Heart right ventricle (tissue), 16 donors: ENCODE data around the gene SLC30A7. TPM values are rescaled to one million over a fixed set of nuclear protein-coding genes. Genes with fewer than 3 reads are reported as not detected.

Source experiments
- ATAC-seq, 8 donors: fragments of 200-7000 bp; cut with Tn5 transposase; one replicate each; pipeline ENCODE4 v1.9.1; 2020; ENCODE audit warnings: mild to moderate bottlenecking in 8 of 8, moderate library complexity in 8 of 8, moderate number of reproducible peaks in 1 of 8
- DNase-seq, 2 donors: peaks; one replicate each; pipeline ENCODE4 v3.0.0-alpha.2; 2020
- H3K27ac ChIP-seq, 10 donors: fragments of 200-600 bp; sonication (generic) in 2 of 10; one replicate each; pipeline versions ENCODE4 v1.5.0 to v1.8.0; 2020 to 2022; ENCODE audit warnings: mild to moderate bottlenecking in 3 of 10
- H3K27me3 ChIP-seq, 7 donors: fragments of 200-600 bp; one replicate each; pipeline ENCODE4 v1.8.0; 2021 to 2022; ENCODE audit warnings: mild to moderate bottlenecking in 2 of 7
- H3K36me3 ChIP-seq, 9 donors: fragments of 200-600 bp; sonication (generic) in 1 of 9; one replicate each; pipeline versions ENCODE4 v1.5.0 to v1.8.0; 2020 to 2022; ENCODE audit warnings: mild to moderate bottlenecking in 2 of 9
- H3K4me1 ChIP-seq, 9 donors: fragments of 200-600 bp; sonication (generic) in 1 of 9; one replicate each; pipeline versions ENCODE4 v1.5.0 to v1.8.0; 2020 to 2022; ENCODE audit warnings: mild to moderate bottlenecking in 4 of 9
- H3K4me3 ChIP-seq, 10 donors: fragments of 200-600 bp; sonication (generic) in 2 of 10; one replicate each; pipeline versions ENCODE4 v1.5.0 to v1.8.0; 2020 to 2022; ENCODE audit warnings: mild to moderate bottlenecking in 7 of 10, moderate library complexity in 2 of 10
- H3K9me3 ChIP-seq, 11 donors: fragments of 200-600 bp in 10 of 11; sonication (generic) in 2 of 11; one replicate each; pipeline versions ENCODE4 v1.5.0 to v1.8.0; 2013 to 2022; ENCODE audit warnings: mild to moderate bottlenecking in 2 of 11, control low read depth in 1 of 11, moderate library complexity in 1 of 11
- WGBS, 2 donors: extraction: QIAGEN DNeasy Blood & Tissue Kit; methylation state at CpG; one replicate each; pipeline ENCODE4 v1.1.7; 2013; ENCODE audit warnings: inconsistent platforms in 1 of 2; 5-methylcytosine and 5-hydroxymethylcytosine counted together
- intact Hi-C, 10 donors: fragments of 100-400 bp; cut with DNase I; formaldehyde crosslinking; loops; one replicate each; pipeline versions ENCODE4 v1.11.1 to v1.14.2; 2022
- polyA plus RNA-seq, 2 donors: library from polyadenylated mRNA; stranded (reverse); fragments of 200-250 nt; gene quantifications; one replicate each; pipeline ENCODE4 v1.2.3, GENCODE V29; 2013
- total RNA-seq, 10 donors: library from RNA; stranded (reverse); fragmentation: NEBNext Ultra II Directional in 3 of 10; extraction: Animal tissue kit (Norgen Biotek cat#: 25700) in 3 of 10; gene quantifications; one replicate each; pipeline versions ENCODE4 v1.2.1 to v1.2.4, GENCODE V29; 2021 to 2023
- TF ChIP-seq, protein P1 (sequence below), 9 donors: fragments of 200-600 bp; sonication (generic) in 2 of 9; IDR thresholded peaks; one replicate each; pipeline versions ENCODE4 v1.5.0 to v1.8.0; 2021 to 2022; ENCODE audit warnings: antibody characterized with exemption in 9 of 9, mild to moderate bottlenecking in 5 of 9, moderate library complexity in 1 of 9
- donor health status: Arrhythmogenic right ventricular cardiomyopathy.
- donor health status: ischemic (EF 13 %, LVEDD 7.1; RV severe dilation, severe dysfunction).
- donor health status: healthy with polysubstance abuse.
- donor health status: DM: no; HTN: yes; CAD: no.
- donor health status: DM: no; HTN: no; CAD: no.
- donor health status: ischemic (EF 25% LVEDD 6.9; RV normal size, moderate dysfunction).
- donor health status: ischemic (EF 25% LVEDD 5.7; RV mildly dilated, moderate dysfunction).
- donor health status: healthy.
- donor health status: DM: yes; HTN: yes; CAD: no.
- donor health status: Ischemic cardiomyopathy.
- donor health status: ischemic (EF 35%, LVEDD 5.7; RV mildly dilated, moderate dysfunction).
- donor health status: nonischemic (EF 11% LVEDD 7.7; RV severe dilation, severe dysfunction).
- donor health status: DM: yes; HTN: yes; CAD: no.
- donor health status: PGD.
- donor health status: ischemic (EF 29% LVEDD 5.4; RV normal size, mild dysfunction).
- donor health status: nonischemic (EF 23%, LVEDD 6.1; RV moderate dilation, normal function).

Gene SLC30A7
- total and polyA plus RNA-seq, 12 donors = 1.7 to 16.2 (median 5.7) TPM

DNA sequence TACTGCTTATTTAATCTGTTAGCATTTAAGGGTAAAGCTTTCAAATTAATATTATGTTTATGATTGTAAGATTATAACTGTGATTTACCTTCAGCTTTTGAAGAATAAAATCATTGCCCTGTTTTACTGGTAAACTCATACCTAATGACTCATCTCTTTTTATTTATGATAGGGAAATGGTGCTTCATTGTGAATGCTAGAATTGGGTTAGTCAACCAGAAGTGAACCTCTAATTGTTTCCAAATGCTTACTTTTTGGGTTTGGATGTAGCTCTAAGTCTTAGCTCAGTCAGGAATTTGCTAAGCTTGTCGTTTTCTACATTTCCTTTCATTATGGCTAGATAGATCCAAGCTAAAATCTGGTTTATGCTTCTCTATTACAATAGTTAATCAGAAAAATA lies 59.4 kb downstream of the SLC30A7 start:
- DNase-seq (no peak), ATAC-seq (no peak)
- Histone ChIP-seq H3K9me3 (no peaks in the 10 kb centered on the region), H3K4me3 (no peak overlapping the region), H3K4me1 (peaks cover 0 to 6% (median 0%) of the 10 kb centered on the region in 9 donors), H3K36me3 (peaks cover 0 to 18% (median 0%) of the 10 kb centered on the region in 9 donors), H3K27ac (no peak overlapping the region), H3K27me3 (no peaks in the 10 kb centered on the region)
- intact Hi-C loops = no loop called here
- 51 to 65% methylated on average over 1 of the region's 1 CpG for WGBS, 2 donors
- TF ChIP-seq, protein P1, sequence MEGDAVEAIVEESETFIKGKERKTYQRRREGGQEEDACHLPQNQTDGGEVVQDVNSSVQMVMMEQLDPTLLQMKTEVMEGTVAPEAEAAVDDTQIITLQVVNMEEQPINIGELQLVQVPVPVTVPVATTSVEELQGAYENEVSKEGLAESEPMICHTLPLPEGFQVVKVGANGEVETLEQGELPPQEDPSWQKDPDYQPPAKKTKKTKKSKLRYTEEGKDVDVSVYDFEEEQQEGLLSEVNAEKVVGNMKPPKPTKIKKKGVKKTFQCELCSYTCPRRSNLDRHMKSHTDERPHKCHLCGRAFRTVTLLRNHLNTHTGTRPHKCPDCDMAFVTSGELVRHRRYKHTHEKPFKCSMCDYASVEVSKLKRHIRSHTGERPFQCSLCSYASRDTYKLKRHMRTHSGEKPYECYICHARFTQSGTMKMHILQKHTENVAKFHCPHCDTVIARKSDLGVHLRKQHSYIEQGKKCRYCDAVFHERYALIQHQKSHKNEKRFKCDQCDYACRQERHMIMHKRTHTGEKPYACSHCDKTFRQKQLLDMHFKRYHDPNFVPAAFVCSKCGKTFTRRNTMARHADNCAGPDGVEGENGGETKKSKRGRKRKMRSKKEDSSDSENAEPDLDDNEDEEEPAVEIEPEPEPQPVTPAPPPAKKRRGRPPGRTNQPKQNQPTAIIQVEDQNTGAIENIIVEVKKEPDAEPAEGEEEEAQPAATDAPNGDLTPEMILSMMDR (IDR thresholded peaks at IDR 0.05) = no peak

GRCh38 chr1:100959502-100960060 lies 63.7 kb downstream of the SLC30A7 start:
- TF ChIP-seq, protein P1 (IDR thresholded peaks at IDR 0.05) = no peak
- peaks cover 0 to 36% (median 0%) of the 10 kb centered on the region in 9 donors for H3K36me3 ChIP-seq
- 82 to 86% methylated on average over 5 of the region's 5 CpGs for WGBS, 2 donors
- peaks cover 0 to 6% (median 0%) of the 10 kb centered on the region in 9 donors for H3K4me1 ChIP-seq
- no peaks in the 10 kb centered on the region for H3K9me3 ChIP-seq
- H3K27me3 ChIP-seq = no peaks in the 10 kb centered on the region
- intact Hi-C loops = no loop called here
- DNase-seq (no peak), ATAC-seq (peak in 1 of 8 donors; percentile 46)
- H3K4me3 ChIP-seq = no peak overlapping the region
- H3K27ac ChIP-seq = no peak overlapping the region

GRCh38 chr1:100960098-100960497 lies 64.2 kb downstream of the SLC30A7 start:
- H3K4me1 ChIP-seq = peaks cover 0 to 6% (median 0%) of the 10 kb centered on the region in 9 donors
- ATAC-seq (no peak), DNase-seq (no peak)
- no peaks in the 10 kb centered on the region for H3K27me3 ChIP-seq
- TF ChIP-seq, protein P1 (IDR thresholded peaks at IDR 0.05) = no peak
- H3K36me3 ChIP-seq = peaks cover 0 to 41% (median 0%) of the 10 kb centered on the region in 9 donors
- no peak overlapping the region for H3K4me3 ChIP-seq
- WGBS, 2 donors = 58 to 69% methylated on average over 1 of the region's 1 CpG
- H3K27ac ChIP-seq = no peak overlapping the region
- intact Hi-C loops = no loop called here
- H3K9me3 ChIP-seq = no peaks in the 10 kb centered on the region

- peaks cover 0 to 66% (median 15%) of the 10 kb centered on the region in 9 donors for H3K36me3 ChIP-seq
- no peaks in the 10 kb centered on the region for H3K27me3 ChIP-seq
- no peaks in the 10 kb centered on the region for H3K9me3 ChIP-seq
- H3K4me1 ChIP-seq = no peaks in the 10 kb centered on the region
- intact Hi-C loops = no loop called here
- ATAC-seq (no peak), DNase-seq (no peak)
- 82% methylated on average over 1 of the region's 1 CpG for WGBS, 2 donors
- H3K4me3 ChIP-seq = no peak overlapping the region
- TF ChIP-seq, protein P1 (IDR thresholded peaks at IDR 0.05) = no peak
- peak overlapping the region in 1 of 10 donors; percentile 38 for H3K27ac ChIP-seq
Measured at GRCh38 chr1:100968621-100969020, 72.7 kb downstream of the SLC30A7 start.
